ENCODE measurements around the gene DMBT1. TPM values are rescaled to one million over a fixed set of nuclear protein-coding genes. Genes with fewer than 3 reads are reported as not detected.

DMBT1 gene
- not detected for total RNA-seq

DNA sequence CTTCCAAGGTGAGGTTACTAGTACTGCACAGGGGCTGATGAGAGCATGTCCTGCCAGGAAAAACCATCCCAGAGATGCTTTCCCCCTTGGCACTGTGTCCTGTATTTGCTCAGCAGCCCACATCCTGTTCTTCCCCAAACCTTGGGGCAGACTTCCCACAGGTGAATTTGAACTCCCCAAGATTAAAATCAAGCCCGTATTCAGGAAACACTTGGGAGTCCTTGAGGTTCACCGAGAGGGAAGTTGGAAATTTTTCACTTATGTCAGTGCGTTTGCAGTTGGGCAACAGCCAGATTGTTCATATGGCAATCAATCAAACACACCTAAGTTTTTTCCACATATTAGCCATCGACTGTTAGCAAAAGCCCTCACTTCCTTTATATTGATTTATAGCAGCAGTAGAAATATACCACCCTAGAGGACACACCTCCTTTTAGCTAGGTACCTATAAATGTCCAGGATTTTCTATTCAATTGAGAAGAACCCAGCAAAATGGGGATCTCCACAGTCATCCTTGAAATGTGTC is at the start of gene DMBT1:
Gene DMBT1 (plus strand): TSS at position 476 of the 526 bp plus-strand sequence. CDS start 17 bp downstream, at position 493.
- Histone ChIP-seq H3K27me3 (ENCODE audit: insufficient read depth, low read length) (peaks cover 20% of the 10 kb centered on the region), H3K9me3 (ENCODE audit: low read depth, low read length) (no peaks in the 10 kb centered on the region), H3K4me1 (ENCODE audit: insufficient read depth, low read length) (no peaks in the 10 kb centered on the region), H3K4me3 (ENCODE audit: low read length) (no peak within 1 kb of the TSS)

DNA sequence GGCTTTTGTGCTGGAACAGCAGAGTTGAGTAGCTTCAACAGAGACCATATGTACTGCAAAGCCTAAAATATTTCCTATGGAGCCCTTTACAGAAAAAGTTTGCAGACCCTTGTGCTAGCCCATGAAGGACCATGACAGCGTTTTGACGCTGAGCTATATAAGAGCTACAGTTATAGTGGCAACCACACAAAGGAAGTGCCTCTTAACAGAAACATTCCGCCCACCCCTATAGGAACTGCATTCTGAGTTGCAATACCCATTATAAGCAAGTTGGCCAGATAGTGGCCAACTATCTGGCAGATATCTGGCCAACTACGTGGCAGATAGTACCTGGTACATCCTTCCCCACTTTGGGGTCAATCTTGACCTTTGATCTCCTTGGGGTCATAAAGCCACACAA is 47.5 kb upstream of the DMBT1 start:
- Histone ChIP-seq H3K9me3 (ENCODE audit: low read depth, low read length) (no peaks in the 10 kb centered on the region), H3K27me3 (ENCODE audit: insufficient read depth, low read length) (no peaks in the 10 kb centered on the region), H3K4me1 (ENCODE audit: insufficient read depth, low read length) (peaks cover 20% of the 10 kb centered on the region), H3K4me3 (ENCODE audit: low read length) (no peak overlapping the region)

DNA sequence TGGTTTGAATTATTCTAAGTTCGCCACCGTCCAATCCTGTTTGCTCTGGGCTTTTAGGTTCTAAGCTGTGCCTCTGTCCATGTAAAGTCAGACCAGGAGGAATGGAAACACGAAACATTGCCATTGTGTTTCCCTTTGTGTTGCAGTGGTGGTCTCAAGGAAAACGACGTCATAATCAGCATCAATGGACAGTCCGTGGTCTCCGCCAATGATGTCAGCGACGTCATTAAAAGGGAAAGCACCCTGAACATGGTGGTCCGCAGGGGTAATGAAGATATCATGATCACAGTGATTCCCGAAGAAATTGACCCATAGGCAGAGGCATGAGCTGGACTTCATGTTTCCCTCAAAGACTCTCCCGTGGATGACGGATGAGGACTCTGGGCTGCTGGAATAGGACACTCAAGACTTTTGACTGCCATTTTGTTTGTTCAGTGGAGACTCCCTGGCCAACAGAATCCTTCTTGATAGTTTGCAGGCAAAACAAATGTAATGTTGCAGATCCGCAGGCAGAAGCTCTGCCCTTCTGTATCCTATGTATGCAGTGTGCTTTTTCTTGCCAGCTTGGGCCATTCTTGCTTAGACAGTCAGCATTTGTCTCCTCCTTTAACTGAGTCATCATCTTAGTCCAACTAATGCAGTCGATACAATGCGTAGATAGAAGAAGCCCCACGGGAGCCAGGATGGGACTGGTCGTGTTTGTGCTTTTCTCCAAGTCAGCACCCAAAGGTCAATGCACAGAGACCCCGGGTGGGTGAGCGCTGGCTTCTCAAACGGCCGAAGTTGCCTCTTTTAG is 46.3 kb upstream of the DMBT1 start:
- Histone ChIP-seq H3K4me3 (ENCODE audit: low read length) (no peak overlapping the region), H3K4me1 (ENCODE audit: insufficient read depth, low read length) (peaks cover 20% of the 10 kb centered on the region), H3K9me3 (ENCODE audit: low read depth, low read length) (no peaks in the 10 kb centered on the region), H3K27me3 (ENCODE audit: insufficient read depth, low read length) (no peaks in the 10 kb centered on the region)

DNA sequence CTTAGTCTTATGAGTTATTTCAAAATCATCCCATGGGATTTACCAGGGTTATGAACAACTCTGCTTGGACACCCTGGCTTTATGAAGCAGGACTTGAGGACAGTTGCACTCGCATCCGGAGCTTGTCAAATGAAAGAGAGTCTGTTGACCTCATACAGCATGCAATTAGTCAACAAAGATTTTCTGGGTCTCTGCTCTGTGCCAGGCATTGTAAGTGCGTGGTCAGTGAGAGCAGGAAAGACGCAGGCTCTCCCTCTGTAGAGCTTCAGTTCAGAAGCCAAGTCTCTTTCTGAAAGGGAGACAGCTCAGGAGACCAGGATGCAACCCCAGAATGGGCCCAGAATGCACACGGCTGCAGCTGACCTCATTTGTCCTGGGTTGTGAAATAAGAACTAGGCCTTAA is 45.5 kb upstream of the DMBT1 start:
- Histone ChIP-seq H3K4me3 (ENCODE audit: low read length) (no peak overlapping the region), H3K27me3 (ENCODE audit: insufficient read depth, low read length) (no peaks in the 10 kb centered on the region), H3K9me3 (ENCODE audit: low read depth, low read length) (no peaks in the 10 kb centered on the region), H3K4me1 (ENCODE audit: insufficient read depth, low read length) (peaks cover 20% of the 10 kb centered on the region)

GRCh38 chr10:122515588-122516231 is 44.8 kb upstream of the DMBT1 start:
- Histone ChIP-seq H3K4me3 (ENCODE audit: low read length) (no peak overlapping the region), H3K27me3 (ENCODE audit: insufficient read depth, low read length) (no peaks in the 10 kb centered on the region), H3K4me1 (ENCODE audit: insufficient read depth, low read length) (peaks cover 20% of the 10 kb centered on the region), H3K9me3 (ENCODE audit: low read depth, low read length) (no peaks in the 10 kb centered on the region)

DNA sequence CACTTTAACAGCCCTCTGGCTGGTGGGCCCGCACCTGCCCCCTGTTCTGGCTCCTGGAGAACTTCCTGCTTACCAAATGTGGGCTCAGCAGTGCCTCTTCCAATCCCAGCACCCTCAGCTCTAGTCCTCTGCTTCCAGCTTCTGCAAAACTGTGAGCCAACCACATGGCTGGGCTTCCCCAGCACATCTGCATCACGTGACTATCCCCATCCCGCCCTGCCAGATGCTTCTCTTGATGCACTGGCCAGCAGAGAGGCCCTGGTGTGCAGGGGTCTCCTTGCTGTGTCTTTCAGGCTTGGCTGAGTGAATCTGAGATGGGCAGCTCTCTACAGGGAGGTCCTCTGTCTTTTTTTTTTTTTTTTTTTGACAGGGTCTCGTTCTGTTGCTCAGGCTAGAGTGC is 43.8 kb upstream of the DMBT1 start:
- Histone ChIP-seq H3K27me3 (ENCODE audit: insufficient read depth, low read length) (no peaks in the 10 kb centered on the region), H3K4me3 (ENCODE audit: low read length) (no peak overlapping the region), H3K9me3 (ENCODE audit: low read depth, low read length) (no peaks in the 10 kb centered on the region), H3K4me1 (ENCODE audit: insufficient read depth, low read length) (peaks cover 20% of the 10 kb centered on the region)

DNA sequence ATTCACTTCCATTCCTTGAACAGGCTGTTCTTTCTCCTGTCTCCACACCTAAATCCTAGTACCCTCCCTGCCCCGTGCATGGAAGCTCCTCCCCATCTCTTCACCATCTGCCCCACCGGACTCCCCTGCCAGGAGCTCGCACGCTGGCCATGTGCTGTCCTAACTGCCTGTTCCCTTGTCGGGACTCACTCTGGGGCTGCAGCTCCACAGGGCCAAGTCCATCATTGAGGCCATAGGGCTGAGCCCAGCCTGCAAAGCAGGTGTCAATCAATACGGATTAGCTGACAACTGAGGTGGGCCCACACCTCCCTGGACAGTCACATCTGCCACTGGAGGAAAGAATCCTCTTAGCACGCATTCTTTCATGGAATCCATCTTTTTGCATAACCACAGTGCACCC is 41.4 kb upstream of the DMBT1 start:
- no peaks in the 10 kb centered on the region for H3K27me3 ChIP-seq (ENCODE audit: insufficient read depth, low read length)
- no peaks in the 10 kb centered on the region for H3K9me3 ChIP-seq (ENCODE audit: low read depth, low read length)
- H3K4me3 ChIP-seq (ENCODE audit: low read length) = no peak overlapping the region
- peaks cover 20% of the 10 kb centered on the region for H3K4me1 ChIP-seq (ENCODE audit: insufficient read depth, low read length)

DNA sequence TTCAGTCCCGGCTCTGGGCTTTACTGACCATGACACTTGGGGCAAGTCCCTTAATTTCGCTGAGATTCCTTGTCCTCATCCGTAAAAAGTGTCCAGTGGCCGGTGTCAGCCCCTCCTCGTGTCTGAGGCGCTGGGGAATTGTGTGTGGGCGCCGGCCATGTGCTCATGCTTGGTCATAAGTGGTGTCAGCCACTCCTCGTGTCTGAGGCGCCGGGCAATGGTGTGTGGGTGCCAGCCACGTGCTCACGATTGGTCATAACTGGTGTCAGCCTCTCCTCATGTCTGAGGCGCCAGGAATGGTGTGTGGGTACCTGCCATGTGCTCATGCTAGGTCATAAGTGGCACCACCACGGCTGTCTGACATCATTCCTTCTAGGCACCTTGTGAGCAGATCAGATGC is 40.7 kb upstream of the DMBT1 start:
- Histone ChIP-seq H3K4me1 (ENCODE audit: insufficient read depth, low read length) (peaks cover 20% of the 10 kb centered on the region), H3K4me3 (ENCODE audit: low read length) (no peak overlapping the region), H3K27me3 (ENCODE audit: insufficient read depth, low read length) (no peaks in the 10 kb centered on the region), H3K9me3 (ENCODE audit: low read depth, low read length) (no peaks in the 10 kb centered on the region)

DNA sequence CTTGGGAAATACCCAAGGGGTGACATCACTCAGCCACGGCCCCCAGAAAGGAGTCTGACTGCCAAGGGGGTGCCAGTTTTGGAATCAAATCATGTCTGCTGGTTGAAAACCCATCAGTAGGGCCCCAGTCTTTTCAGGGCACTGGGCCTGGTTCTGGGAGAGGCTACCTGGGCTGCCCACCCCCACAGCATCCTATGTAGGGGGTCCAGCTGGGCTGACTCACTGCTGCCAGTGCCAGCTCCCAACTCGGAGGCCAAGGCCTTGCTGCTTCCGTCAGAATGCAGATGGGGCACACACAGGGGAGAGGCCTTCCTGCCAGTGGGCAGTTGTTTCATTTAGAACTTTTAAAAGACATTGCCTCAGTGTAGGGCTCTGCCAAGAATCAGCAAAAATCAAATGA is 39.5 kb upstream of the DMBT1 start:
- H3K4me1 ChIP-seq (ENCODE audit: insufficient read depth, low read length) = peaks cover 10% of the 10 kb centered on the region
- no peaks in the 10 kb centered on the region for H3K9me3 ChIP-seq (ENCODE audit: low read depth, low read length)
- H3K27me3 ChIP-seq (ENCODE audit: insufficient read depth, low read length) = no peaks in the 10 kb centered on the region
- H3K4me3 ChIP-seq (ENCODE audit: low read length) = no peak overlapping the region

GRCh38 chr10:122524811-122525210 is 35.7 kb upstream of the DMBT1 start:
- Histone ChIP-seq H3K27me3 (ENCODE audit: insufficient read depth, low read length) (no peaks in the 10 kb centered on the region), H3K9me3 (ENCODE audit: low read depth, low read length) (no peaks in the 10 kb centered on the region), H3K4me3 (ENCODE audit: low read length) (no peak overlapping the region)

DNA sequence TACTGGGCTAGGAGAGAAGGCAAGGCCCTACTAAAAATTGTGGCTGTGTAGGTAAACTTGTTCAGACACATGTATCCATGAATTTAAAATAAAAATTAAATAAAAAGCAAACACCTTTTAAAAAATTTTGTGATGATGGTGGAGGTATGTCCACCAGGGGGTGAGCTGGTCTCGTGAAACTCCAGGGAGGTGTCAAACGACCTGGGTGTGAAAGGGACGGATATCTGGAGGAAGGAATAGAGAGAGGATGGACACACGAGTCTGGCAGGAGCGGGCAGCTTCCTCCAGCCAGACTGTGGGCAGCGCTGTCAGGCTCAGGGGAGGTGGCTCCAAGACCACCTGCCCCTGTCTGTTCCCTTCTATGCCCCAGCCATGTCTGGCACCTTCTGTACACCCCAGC is 34.8 kb upstream of the DMBT1 start:
- H3K4me3 ChIP-seq (ENCODE audit: low read length) = no peak overlapping the region
- no peaks in the 10 kb centered on the region for H3K4me1 ChIP-seq (ENCODE audit: insufficient read depth, low read length)
- no peaks in the 10 kb centered on the region for H3K9me3 ChIP-seq (ENCODE audit: low read depth, low read length)
- no peaks in the 10 kb centered on the region for H3K27me3 ChIP-seq (ENCODE audit: insufficient read depth, low read length)

More at GRCh38 chr10:122524811-122525210, 35.7 kb upstream of the DMBT1 start:
- H3K4me1 ChIP-seq (ENCODE audit: insufficient read depth, low read length) = no peaks in the 10 kb centered on the region

- no peaks in the 10 kb centered on the region for H3K9me3 ChIP-seq (ENCODE audit: low read depth, low read length)
- H3K27me3 ChIP-seq (ENCODE audit: insufficient read depth, low read length) = no peaks in the 10 kb centered on the region
- no peak overlapping the region for H3K4me3 ChIP-seq (ENCODE audit: low read length)
- H3K4me1 ChIP-seq (ENCODE audit: insufficient read depth, low read length) = no peaks in the 10 kb centered on the region
These were observed 33.7 kb upstream of the DMBT1 start for GRCh38 chr10:122526892-122527291.

DNA sequence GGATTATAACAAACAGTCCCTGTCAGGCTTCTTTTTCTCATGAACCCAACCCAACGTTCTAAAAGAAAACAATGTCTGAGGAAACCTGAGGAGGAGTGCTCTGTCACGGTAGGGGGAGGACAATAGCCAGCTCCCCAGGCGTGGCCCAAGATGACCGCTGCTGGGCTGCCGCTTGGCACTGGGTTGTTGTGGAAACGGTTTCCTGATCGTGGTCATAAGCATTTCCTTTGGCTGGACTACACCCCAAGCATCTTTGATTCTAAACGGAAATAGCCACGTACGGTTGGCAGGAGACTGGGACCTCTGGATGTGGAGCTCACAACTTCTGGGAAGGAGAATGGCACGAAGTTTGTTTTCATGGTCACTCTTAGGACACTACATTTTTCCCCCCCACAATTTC is 30.4 kb upstream of the DMBT1 start:
- Histone ChIP-seq H3K4me3 (ENCODE audit: low read length) (no peak overlapping the region), H3K9me3 (ENCODE audit: low read depth, low read length) (no peaks in the 10 kb centered on the region), H3K4me1 (ENCODE audit: insufficient read depth, low read length) (no peaks in the 10 kb centered on the region), H3K27me3 (ENCODE audit: insufficient read depth, low read length) (no peaks in the 10 kb centered on the region)

- Histone ChIP-seq H3K27me3 (ENCODE audit: insufficient read depth, low read length) (no peaks in the 10 kb centered on the region), H3K4me1 (ENCODE audit: insufficient read depth, low read length) (no peaks in the 10 kb centered on the region), H3K4me3 (ENCODE audit: low read length) (no peak overlapping the region), H3K9me3 (ENCODE audit: low read depth, low read length) (no peaks in the 10 kb centered on the region)
These were observed 29.3 kb upstream of the DMBT1 start for GRCh38 chr10:122531261-122531660.

GRCh38 chr10:122531939-122532338 is 28.6 kb upstream of the DMBT1 start:
- Histone ChIP-seq H3K27me3 (ENCODE audit: insufficient read depth, low read length) (no peaks in the 10 kb centered on the region), H3K9me3 (ENCODE audit: low read depth, low read length) (no peaks in the 10 kb centered on the region), H3K4me1 (ENCODE audit: insufficient read depth, low read length) (no peaks in the 10 kb centered on the region), H3K4me3 (ENCODE audit: low read length) (no peak overlapping the region)
